Measurements from ENCODE around the gene BCKDK. TPM values are rescaled to one million over a fixed set of nuclear protein-coding genes. Genes with fewer than 3 reads are reported as not detected.

Gene BCKDK
- total RNA-seq, 1 donor from 2014 or later, result 38.8 TPM

DNA sequence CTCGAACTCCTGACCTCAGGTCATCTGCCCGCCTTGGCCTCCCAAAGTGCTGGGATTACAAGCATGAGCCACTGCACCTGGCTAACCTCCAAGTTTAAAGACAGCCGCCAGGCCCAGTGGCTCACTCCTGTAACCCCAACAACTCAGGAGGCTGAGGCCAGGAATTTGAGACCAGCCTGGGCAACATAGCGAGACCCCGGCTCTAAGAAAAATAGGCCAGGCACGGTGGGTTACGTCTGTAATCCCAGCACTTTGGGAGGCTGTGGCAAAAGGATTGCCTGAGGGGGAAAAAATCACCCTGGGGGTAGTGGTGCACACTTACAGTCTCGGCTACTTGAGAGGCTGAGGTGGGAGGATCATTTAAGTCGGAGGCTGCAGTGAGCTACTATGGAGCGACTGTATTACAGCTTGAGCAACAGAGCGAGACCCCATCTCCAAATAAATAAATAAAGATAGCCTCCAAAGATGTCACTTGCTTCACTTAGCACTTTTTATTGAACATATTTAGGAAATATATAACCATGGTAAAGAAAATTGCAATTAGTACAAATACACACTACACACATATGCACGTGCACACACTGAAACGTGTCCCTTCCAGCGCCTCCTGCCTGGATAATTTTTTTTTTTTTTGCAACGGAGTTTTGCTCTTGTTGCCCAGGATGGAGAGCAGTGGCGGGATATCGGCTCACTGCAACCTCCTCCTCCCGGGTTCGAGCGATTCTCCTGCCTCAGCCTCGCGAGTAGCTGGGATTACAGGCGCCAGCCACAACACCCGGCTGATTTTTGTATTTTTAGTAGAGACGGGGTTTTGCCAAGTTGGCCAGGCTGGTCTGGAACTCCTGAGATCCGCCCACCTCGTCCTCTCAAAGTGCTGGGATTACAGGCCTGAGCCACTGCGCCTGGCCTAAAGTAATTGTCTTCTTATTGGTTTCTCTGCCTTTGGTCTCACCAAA lies 1.4 kb upstream of the BCKDK start:
- Mint-ChIP-seq H3K4me1 (ENCODE audit: unreplicated experiment) (peaks cover 20% of the 10 kb centered on the region), H3K4me3 (ENCODE audit: unreplicated experiment) (no peak overlapping the region), H3K36me3 (ENCODE audit: unreplicated experiment) (peaks cover 6% of the 10 kb centered on the region), H3K9me3 (ENCODE audit: unreplicated experiment) (no peaks in the 10 kb centered on the region), H3K27me3 (ENCODE audit: unreplicated experiment) (no peaks in the 10 kb centered on the region), H3K27ac (ENCODE audit: unreplicated experiment) (peak overlapping the region; percentile 74)
- TF ChIP-seq, protein P1, sequence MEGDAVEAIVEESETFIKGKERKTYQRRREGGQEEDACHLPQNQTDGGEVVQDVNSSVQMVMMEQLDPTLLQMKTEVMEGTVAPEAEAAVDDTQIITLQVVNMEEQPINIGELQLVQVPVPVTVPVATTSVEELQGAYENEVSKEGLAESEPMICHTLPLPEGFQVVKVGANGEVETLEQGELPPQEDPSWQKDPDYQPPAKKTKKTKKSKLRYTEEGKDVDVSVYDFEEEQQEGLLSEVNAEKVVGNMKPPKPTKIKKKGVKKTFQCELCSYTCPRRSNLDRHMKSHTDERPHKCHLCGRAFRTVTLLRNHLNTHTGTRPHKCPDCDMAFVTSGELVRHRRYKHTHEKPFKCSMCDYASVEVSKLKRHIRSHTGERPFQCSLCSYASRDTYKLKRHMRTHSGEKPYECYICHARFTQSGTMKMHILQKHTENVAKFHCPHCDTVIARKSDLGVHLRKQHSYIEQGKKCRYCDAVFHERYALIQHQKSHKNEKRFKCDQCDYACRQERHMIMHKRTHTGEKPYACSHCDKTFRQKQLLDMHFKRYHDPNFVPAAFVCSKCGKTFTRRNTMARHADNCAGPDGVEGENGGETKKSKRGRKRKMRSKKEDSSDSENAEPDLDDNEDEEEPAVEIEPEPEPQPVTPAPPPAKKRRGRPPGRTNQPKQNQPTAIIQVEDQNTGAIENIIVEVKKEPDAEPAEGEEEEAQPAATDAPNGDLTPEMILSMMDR (IDR thresholded peaks at IDR 0.05), result no peak
- no peak for DNase-seq (ENCODE audit: extremely low spot score, unreplicated experiment)

DNA sequence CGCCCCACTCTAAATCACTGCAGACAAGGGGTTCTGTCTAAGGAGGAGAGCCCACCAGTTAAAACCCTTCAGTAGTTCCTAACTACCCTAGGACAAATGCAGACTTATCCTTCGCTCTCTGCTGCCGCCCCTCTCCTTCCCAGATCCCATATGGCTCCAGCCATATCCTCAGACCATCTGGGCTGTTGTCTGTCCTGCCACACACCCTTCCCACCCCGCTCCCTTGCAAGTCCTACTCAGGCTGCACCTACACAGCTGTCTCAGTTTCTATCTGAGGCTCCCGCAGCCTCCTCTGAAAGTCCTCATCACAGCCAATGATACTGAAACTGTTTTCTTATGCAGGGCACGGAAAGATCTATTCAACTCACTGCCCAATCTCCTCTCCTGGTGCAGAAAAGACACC lies 720 bp upstream of the BCKDK start:
- TF ChIP-seq, protein P1 (IDR thresholded peaks at IDR 0.05), result no peak
- Mint-ChIP-seq H3K27ac (ENCODE audit: unreplicated experiment) (peak overlapping the region; percentile 74), H3K4me1 (ENCODE audit: unreplicated experiment) (peaks cover 20% of the 10 kb centered on the region), H3K4me3 (ENCODE audit: unreplicated experiment) (peak overlapping the region; percentile 73), H3K36me3 (ENCODE audit: unreplicated experiment) (peaks cover 8% of the 10 kb centered on the region), H3K27me3 (ENCODE audit: unreplicated experiment) (no peaks in the 10 kb centered on the region), H3K9me3 (ENCODE audit: unreplicated experiment) (no peaks in the 10 kb centered on the region)
- DNase-seq (ENCODE audit: extremely low spot score, unreplicated experiment), result no peak

DNA sequence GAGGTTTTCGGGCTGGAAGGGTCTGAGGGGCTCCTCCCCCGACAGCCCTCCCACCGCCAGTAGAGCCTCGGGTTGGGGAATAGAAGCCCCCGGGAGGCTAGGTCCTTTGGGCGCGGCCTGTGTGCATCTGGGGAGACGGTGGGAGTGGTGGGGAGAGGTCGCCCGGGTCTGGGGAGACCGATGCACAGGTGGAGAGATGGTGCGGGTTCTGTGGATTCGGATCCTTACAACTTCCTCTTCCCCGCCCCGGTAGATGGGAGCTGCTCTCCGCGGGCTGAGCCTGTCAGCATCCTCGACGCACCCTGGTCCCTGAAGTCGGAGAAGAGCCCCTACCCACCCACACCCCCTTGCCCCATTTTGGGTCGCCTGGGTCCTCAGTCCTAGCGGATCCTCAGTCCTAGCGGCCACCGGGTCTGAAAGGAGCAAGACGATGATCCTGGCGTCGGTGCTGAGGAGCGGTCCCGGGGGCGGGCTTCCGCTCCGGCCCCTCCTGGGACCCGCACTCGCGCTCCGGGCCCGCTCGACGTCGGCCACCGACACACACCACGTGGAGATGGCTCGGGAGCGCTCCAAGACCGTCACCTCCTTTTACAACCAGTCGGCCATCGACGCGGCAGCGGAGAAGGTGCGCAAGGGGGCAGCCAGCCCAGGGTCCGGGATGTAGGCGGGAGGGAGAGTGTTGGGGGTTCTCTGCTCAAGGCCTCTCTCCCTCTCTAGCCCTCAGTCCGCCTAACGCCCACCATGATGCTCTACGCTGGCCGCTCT lies 790 bp downstream of the BCKDK start:
- Mint-ChIP-seq H3K4me3 (ENCODE audit: unreplicated experiment) (peak overlapping the region; percentile 77), H3K4me1 (ENCODE audit: unreplicated experiment) (peaks cover 20% of the 10 kb centered on the region), H3K9me3 (ENCODE audit: unreplicated experiment) (no peaks in the 10 kb centered on the region), H3K36me3 (ENCODE audit: unreplicated experiment) (peaks cover 9% of the 10 kb centered on the region), H3K27me3 (ENCODE audit: unreplicated experiment) (no peaks in the 10 kb centered on the region), H3K27ac (ENCODE audit: unreplicated experiment) (no peak overlapping the region)
- TF ChIP-seq, protein P1 (IDR thresholded peaks at IDR 0.05), result no peak
- DNase-seq (ENCODE audit: extremely low spot score, unreplicated experiment), result no peak

DNA sequence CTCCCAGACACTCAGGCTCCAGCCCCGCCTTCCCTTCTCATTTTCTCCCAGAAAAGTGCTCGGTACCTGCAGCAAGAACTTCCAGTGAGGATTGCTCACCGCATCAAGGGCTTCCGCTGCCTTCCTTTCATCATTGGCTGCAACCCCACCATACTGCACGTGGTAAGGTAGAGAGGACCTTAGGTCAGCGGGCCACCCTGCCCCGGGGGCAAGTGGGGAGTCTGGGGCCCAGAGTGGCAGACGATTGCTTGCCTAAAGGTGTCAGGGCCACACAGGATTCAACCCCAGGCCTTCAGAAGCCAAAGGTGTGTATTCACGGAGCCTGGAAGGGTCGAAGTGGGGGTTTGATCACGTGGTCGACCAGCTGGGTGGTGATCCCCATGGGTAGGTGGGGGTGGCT lies 1.4 kb downstream of the BCKDK start:
- TF ChIP-seq, protein P1 (IDR thresholded peaks at IDR 0.05), result no peak
- H3K36me3 Mint-ChIP-seq (ENCODE audit: unreplicated experiment), result peaks cover 9% of the 10 kb centered on the region
- DNase-seq (ENCODE audit: extremely low spot score, unreplicated experiment), result no peak
- H3K4me1 Mint-ChIP-seq (ENCODE audit: unreplicated experiment), result peaks cover 20% of the 10 kb centered on the region
- H3K27me3 Mint-ChIP-seq (ENCODE audit: unreplicated experiment), result no peaks in the 10 kb centered on the region
- H3K4me3 Mint-ChIP-seq (ENCODE audit: unreplicated experiment), result peak overlapping the region; percentile 77
- no peak overlapping the region for H3K27ac Mint-ChIP-seq (ENCODE audit: unreplicated experiment)
- H3K9me3 Mint-ChIP-seq (ENCODE audit: unreplicated experiment), result no peaks in the 10 kb centered on the region

Data from osteocyte (in vitro differentiated cells).